ENCODE measurements around the gene KLHL17. TPM values are rescaled to one million over a fixed set of nuclear protein-coding genes. Genes with fewer than 3 reads are reported as not detected.

The KLHL17 gene
- total and polyA plus RNA-seq, 9 of the 15 experiments (the other 6 are each of a cell fraction or from before 2014, with no cell fraction given), result 0.14 to 84.8 (median 13.0) TPM

DNA sequence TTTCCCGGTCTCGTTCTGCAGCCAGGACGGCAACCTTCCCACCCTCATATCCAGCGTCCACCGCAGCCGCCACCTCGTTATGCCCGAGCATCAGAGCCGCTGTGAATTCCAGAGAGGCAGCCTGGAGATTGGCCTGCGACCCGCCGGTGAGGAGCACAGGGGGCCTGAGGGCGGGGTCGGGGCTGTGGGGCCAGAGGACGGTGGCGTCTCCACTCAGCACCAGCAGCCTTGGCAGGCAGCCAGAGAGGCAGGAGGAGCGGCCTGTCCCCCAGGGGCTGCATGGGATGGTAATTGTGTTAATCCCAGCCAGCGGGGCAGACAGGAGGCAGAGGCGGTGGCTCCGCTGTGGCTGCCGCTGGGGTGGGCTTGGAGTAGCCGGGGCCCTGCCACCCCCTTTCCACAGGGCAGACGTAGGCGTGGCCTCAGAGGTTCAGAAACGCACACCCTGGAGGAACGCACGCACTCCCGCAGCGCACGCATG, 24.6 kb upstream of the KLHL17 start:
- ATAC-seq (no peak), FAIRE-seq (peak; percentile 71), DNase-seq (ENCODE audit: extremely low read depth in 1 of 4, low spot score in 3 of 4) (peak; percentile 65 to 74 (median 68))
- H3K4me2 ChIP-seq (ENCODE audit: insufficient read depth, low read length), result no peak overlapping the region
- ChIA-PET CTCF (ENCODE audit: low intra/inter-chr PET ratio) (no interaction called here), POLR2A (interaction anchor here (0.6 to 1.0 kb wide), 2 partner anchors 10 to 19 kb away, joined by 4 read pairs; no protein-coding TSS in a partner anchor)
- no peak overlapping the region for H3K27ac ChIP-seq (ENCODE audit: extremely low read depth, low read depth, low read length)
- 2% methylated on average over 29 of the region's 30 CpGs for WGBS (ENCODE audit: insufficient coverage, low coverage, missing lambda C conversion rate)
- no peak overlapping the region for H3K4me3 ChIP-seq
- H3K4me1 ChIP-seq (replicated peaks in 1 of 2; ENCODE audit: control insufficient read depth in 2 of 2, insufficient read depth in 2 of 2, low read length in 2 of 2), result peaks cover 14 to 77% of the 10 kb centered on the region in 2 experiments
- H3K9me3 ChIP-seq (replicated peaks; ENCODE audit: control insufficient read depth, insufficient read depth, low read depth, low read length), result no peaks in the 10 kb centered on the region
- in situ Hi-C loops (cut with MboI) (no loop called here), intact Hi-C loops (cut with micrococcal nuclease) (no loop called here)
- peaks cover 14% of the 10 kb centered on the region for H4K20me1 ChIP-seq (replicated peaks; ENCODE audit: control insufficient read depth, insufficient read depth, low read length)
- peaks cover 11 to 41% of the 10 kb centered on the region in 2 experiments; a peak in 4 of 5 replicates for H3K27me3 ChIP-seq (ENCODE audit: control insufficient read depth in 2 of 2, insufficient read depth in 2 of 2, low read length in 2 of 2)
- no peaks in the 10 kb centered on the region for H3K9me1 ChIP-seq (ENCODE audit: control insufficient read depth, insufficient read depth, low read length)
- no TSS peak for BruUV-seq (replicated peaks)
- no peak for TF ChIP-seq STAT5A (IDR thresholded peaks at IDR 0.05; ENCODE audit: borderline replicate concordance, low read length)
- TF ChIP-seq, protein P1, sequence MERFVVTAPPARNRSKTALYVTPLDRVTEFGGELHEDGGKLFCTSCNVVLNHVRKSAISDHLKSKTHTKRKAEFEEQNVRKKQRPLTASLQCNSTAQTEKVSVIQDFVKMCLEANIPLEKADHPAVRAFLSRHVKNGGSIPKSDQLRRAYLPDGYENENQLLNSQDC (CRISPR knock-in tag; IDR thresholded peaks at IDR 0.05), result no peak
- no peak for TF ChIP-seq PHTF2 (CRISPR knock-in tag; IDR thresholded peaks at IDR 0.05)
- peak; percentile 12 for TF ChIP-seq FIP1L1 (IDR thresholded peaks at IDR 0.05; ENCODE audit: low read depth, low read length, poor library complexity, severe bottlenecking)
- 0 out of 2 replicates have a peak, but pooled peaks have one; percentile 5 for TF ChIP-seq CREM (IDR thresholded peaks at IDR 0.05; ENCODE audit: low read depth)
- TF ChIP-seq ZNF79 (CRISPR knock-in tag; IDR thresholded peaks at IDR 0.05; ENCODE audit: low read depth), result no peak
- peak in 1 of 2 experiments; percentile 27; a peak in 1 of 4 replicates for TF ChIP-seq NRF1 (conservative IDR thresholded peaks at IDR 0.05 in 1 of 2, IDR thresholded peaks at IDR 0.05 in 1 of 2)
- TF ChIP-seq SAFB2 (IDR thresholded peaks at IDR 0.05; ENCODE audit: borderline replicate concordance, low read depth, low read length, severe bottlenecking), result no peak
- peak; percentile 96 for TF ChIP-seq NFIC (IDR thresholded peaks at IDR 0.05)
- no peak overlapping the region for H2AFZ ChIP-seq (ENCODE audit: low read depth, low read length)
- H3K9ac ChIP-seq (ENCODE audit: insufficient read depth in 1 of 2, low read depth in 2 of 2, low read length in 2 of 2), result no peak overlapping the region
- H3K36me3 ChIP-seq (ENCODE audit: control insufficient read depth, insufficient read depth, low read length), result no peaks in the 10 kb centered on the region
- H3K79me2 ChIP-seq (ENCODE audit: control insufficient read depth, insufficient read depth, low read length), result no peaks in the 10 kb centered on the region
